ENCODE data around the gene DNAJC6.

DNA sequence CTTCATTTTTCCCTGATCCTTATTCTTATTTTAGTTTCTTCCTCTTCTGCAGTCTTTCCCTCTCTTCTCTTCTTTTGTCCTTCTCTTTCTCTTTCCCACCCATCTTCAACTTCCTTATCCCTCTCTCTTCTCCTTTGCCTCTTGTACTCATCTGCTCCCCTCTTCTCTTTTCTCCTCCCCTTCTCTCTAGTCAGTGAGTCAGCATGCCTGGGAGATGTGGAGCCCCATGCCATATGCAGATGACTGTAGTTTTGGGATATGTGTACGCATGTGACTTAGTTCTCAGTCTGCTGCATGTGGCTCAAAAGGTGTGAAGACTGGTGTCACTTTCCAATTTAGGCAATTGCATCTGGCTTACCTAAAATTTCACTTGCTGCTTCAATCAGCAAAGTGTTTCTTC, 10.4 kb downstream of the DNAJC6 start:
- TF ChIP-seq EP300 (IDR thresholded peaks at IDR 0.05) (no peak), POLR2A (IDR thresholded peaks at IDR 0.05) (no peak), POLR2AphosphoS5 (IDR thresholded peaks at IDR 0.05) (no peak)
- TF ChIP-seq, protein P1, sequence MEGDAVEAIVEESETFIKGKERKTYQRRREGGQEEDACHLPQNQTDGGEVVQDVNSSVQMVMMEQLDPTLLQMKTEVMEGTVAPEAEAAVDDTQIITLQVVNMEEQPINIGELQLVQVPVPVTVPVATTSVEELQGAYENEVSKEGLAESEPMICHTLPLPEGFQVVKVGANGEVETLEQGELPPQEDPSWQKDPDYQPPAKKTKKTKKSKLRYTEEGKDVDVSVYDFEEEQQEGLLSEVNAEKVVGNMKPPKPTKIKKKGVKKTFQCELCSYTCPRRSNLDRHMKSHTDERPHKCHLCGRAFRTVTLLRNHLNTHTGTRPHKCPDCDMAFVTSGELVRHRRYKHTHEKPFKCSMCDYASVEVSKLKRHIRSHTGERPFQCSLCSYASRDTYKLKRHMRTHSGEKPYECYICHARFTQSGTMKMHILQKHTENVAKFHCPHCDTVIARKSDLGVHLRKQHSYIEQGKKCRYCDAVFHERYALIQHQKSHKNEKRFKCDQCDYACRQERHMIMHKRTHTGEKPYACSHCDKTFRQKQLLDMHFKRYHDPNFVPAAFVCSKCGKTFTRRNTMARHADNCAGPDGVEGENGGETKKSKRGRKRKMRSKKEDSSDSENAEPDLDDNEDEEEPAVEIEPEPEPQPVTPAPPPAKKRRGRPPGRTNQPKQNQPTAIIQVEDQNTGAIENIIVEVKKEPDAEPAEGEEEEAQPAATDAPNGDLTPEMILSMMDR (IDR thresholded peaks at IDR 0.05): no peak
